NCI-H510A (cell line): Measurements from ENCODE around the gene SLC25A30.
"Not testable (repeated sequence)": the region's sequence is repeated elsewhere in the genome, so short reads cannot be mapped to it uniquely, and the experiment has no call there.

Experiments
- DNase-seq: peaks from one replicate; lab custom pipeline; 2025; lab: John Stamatoyannopoulos, UW

SLC25A30 gene

GRCh38 chr13:45432737-45433380 is 14.7 kb upstream of the SLC25A30 start:
- no peak for DNase-seq

GRCh38 chr13:45426056-45426841 is 8.1 kb upstream of the SLC25A30 start:
- DNase-seq: not testable (repeated sequence)

- DNase-seq: no peak
Measured at GRCh38 chr13:45422731-45423292, 4.6 kb upstream of the SLC25A30 start.

GRCh38 chr13:45419945-45420344 is 1.8 kb upstream of the SLC25A30 start:
- DNase-seq: no peak

GRCh38 chr13:45419389-45419788 is 1.2 kb upstream of the SLC25A30 start:
- not testable (repeated sequence) for DNase-seq

GRCh38 chr13:45416516-45417128 is 1.6 kb downstream of the SLC25A30 start:
- DNase-seq: no peak

GRCh38 chr13:45415112-45415511 is 3.1 kb downstream of the SLC25A30 start:
- DNase-seq: no peak

GRCh38 chr13:45413826-45414307 is 4.3 kb downstream of the SLC25A30 start:
- no peak for DNase-seq

- no peak for DNase-seq
Measured at GRCh38 chr13:45412274-45413049, 5.7 kb downstream of the SLC25A30 start.

GRCh38 chr13:45411631-45412030 is 6.5 kb downstream of the SLC25A30 start:
- no peak for DNase-seq

GRCh38 chr13:45411221-45411620 is 7.0 kb downstream of the SLC25A30 start:
- DNase-seq: no peak

- no peak for DNase-seq
Measured at GRCh38 chr13:45410466-45410865, 7.7 kb downstream of the SLC25A30 start.

- DNase-seq: no peak
Measured at GRCh38 chr13:45410001-45410400, 8.2 kb downstream of the SLC25A30 start.

GRCh38 chr13:45406421-45406820 is 11.8 kb downstream of the SLC25A30 start:
- no peak for DNase-seq

- no peak for DNase-seq
Measured at GRCh38 chr13:45403081-45403480, 15.1 kb downstream of the SLC25A30 start.

GRCh38 chr13:45402641-45403040 is 15.5 kb downstream of the SLC25A30 start:
- no peak for DNase-seq

GRCh38 chr13:45401314-45401713 is 16.9 kb downstream of the SLC25A30 start:
- DNase-seq: no peak

GRCh38 chr13:45398877-45399276 is 19.3 kb downstream of the SLC25A30 start:
- DNase-seq: no peak

- no peak for DNase-seq
Measured at GRCh38 chr13:45396533-45397095, 21.6 kb downstream of the SLC25A30 start.

GRCh38 chr13:45393941-45394570 is 24.1 kb downstream of the SLC25A30 start:
- no peak for DNase-seq

- no peak for DNase-seq
Measured at GRCh38 chr13:45392811-45393210, 25.4 kb downstream of the SLC25A30 start.
